Parietal lobe (tissue), 2 donors: Measurements from ENCODE around the gene ZNF823. TPM values are rescaled to one million over a fixed set of nuclear protein-coding genes. Genes with fewer than 3 reads are reported as not detected.

Experiments used
- small RNA-seq: library from RNA; depleted of rRNA; stranded (forward); fragments of <200 nt; gene quantifications from one replicate; pipeline ENCODE3, GENCODE V24; 2014; ENCODE audit warnings: low replicate concordance
- total RNA-seq: library from RNA; depleted of rRNA; stranded (reverse); fragments of >200 nt; gene quantifications from one replicate; pipeline ENCODE4 v1.2.3, GENCODE V29; 2014

ZNF823 gene
- total RNA-seq: 15.7 TPM

GRCh38 chr19:11738746-11739620 lies at the start of gene ZNF823:
TSS of gene ZNF823 (minus strand) at chr19:11738946. CDS start at chr19:11738819, 127 bp downstream.

GRCh38 chr19:11766597-11767591 lies 28.1 kb upstream of the ZNF823 start, which contains the start of gene ZNF441:
TSS of gene ZNF441 (plus strand) at chr19:11767000. CDS start at chr19:11767194, 194 bp downstream.

Small RNA genes within 50 kb of the gene (small RNA-seq; reads per million reads assigned to genes)
- not detected for gene ZNF833P

Other genes starting within 250 kb of the ZNF823 start
- gene ZNF653, start 233.1 kb downstream of the ZNF823 start, total RNA-seq: 17.8 TPM
- 31.9 TPM for gene ECSIT, start 209.8 kb downstream of the ZNF823 start, total RNA-seq
- gene CNN1, start 200.1 kb downstream of the ZNF823 start, total RNA-seq: not detected
- gene ELOF1, start 179.7 kb downstream of the ZNF823 start, total RNA-seq: 20.0 TPM
- gene ACP5, start 161.3 kb downstream of the ZNF823 start, total RNA-seq: not detected
- gene ZNF627, start 141.5 kb downstream of the ZNF823 start, total RNA-seq: 64.2 TPM
- gene ZNF441, start 28.1 kb upstream of the ZNF823 start, total RNA-seq: 48.8 TPM
- gene ZNF491, start 59.6 kb upstream of the ZNF823 start, total RNA-seq: 18.5 TPM
- 31.6 TPM for gene ZNF440, start 75.3 kb upstream of the ZNF823 start, total RNA-seq
- 74.8 TPM for gene ZNF439, start 109.8 kb upstream of the ZNF823 start, total RNA-seq
- gene ZNF69, start 148.8 kb upstream of the ZNF823 start, total RNA-seq: 65.7 TPM
- gene ZNF700, start 186.2 kb upstream of the ZNF823 start, total RNA-seq: 29.7 TPM
- 9.1 TPM for gene ZNF763, start 226.1 kb upstream of the ZNF823 start, total RNA-seq